SH-SY5Y (cell line): Measurements from ENCODE around the gene CERKL.

Source experiments
- GATA2 ChIP-seq: IDR thresholded peaks from 2 replicates; pipeline ENCODE4 v1.6.1; 2011; ENCODE audit warnings: mild to moderate bottlenecking, low read depth, low read length
- GATA3 ChIP-seq: IDR thresholded peaks from 2 replicates; pipeline ENCODE4 v1.6.1; 2011; ENCODE audit warnings: low read depth, mild to moderate bottlenecking, low read length, moderate library complexity

DNA sequence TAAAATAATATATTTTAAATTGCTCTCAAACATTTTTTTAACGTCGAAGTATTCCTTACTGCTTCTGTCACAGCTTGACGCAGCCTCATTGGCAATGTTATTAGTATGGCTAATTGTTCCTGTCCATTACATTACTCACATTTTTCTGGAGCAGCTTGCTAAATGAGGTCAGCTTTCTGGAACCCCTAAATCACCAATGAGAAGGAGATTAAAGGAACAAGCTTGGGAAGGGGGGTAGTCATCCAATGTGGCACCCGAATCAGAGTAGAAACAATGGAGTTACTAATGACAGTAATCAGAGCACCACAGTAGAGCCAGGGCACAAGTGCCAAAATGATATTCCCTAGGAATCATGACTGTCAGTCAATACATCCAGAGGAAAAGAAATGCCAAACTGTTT lies 18.3 kb upstream of the CERKL start:
- TF ChIP-seq GATA2 (no peak), GATA3 (no peak)
